Neural cell (in vitro differentiated cells): ENCODE measurements around the gene STPG3. TPM values are rescaled to one million over a fixed set of nuclear protein-coding genes. Genes with fewer than 3 reads are reported as not detected.

Experiments
- H2AFZ ChIP-seq: fragments of 200-600, 300-800 bp; sonication (generic), shearing (Covaris generic); 2 replicates; pipeline ENCODE4 v1.6.0; 2014; ENCODE audit warnings: low read depth, mild to moderate bottlenecking, antibody characterized with exemption, low read length, moderate library complexity
- H3F3A ChIP-seq: fragments of 200-600 bp; shearing (Covaris generic); 2 replicates; pipeline ENCODE4 v1.6.1; 2016; ENCODE audit warnings: mild to moderate bottlenecking, moderate library complexity, mixed read lengths, antibody characterized with exemption, low read length; ENCODE audit not compliant: insufficient read depth, poor library complexity, severe bottlenecking
- H3K27ac ChIP-seq: fragments of 200-600, 300-800 bp; sonication (generic), shearing (Covaris generic); 2 replicates; pipeline ENCODE4 v1.5.1; 2014; ENCODE audit warnings: mild to moderate bottlenecking, low read length, moderate library complexity
- H3K27me3 ChIP-seq: fragments of 300-800, 200-600 bp; sonication (generic), shearing (Covaris generic); 2 replicates; pipeline ENCODE4 v1.6.0; 2014; ENCODE audit warnings: mild to moderate bottlenecking, low read depth, low read length, moderate library complexity; ENCODE audit not compliant: insufficient read depth
- H3K36me3 ChIP-seq: fragments of 300-800, 200-600 bp; sonication (generic), shearing (Covaris generic); 2 replicates; pipeline ENCODE4 v1.5.1; 2014; ENCODE audit warnings: mild to moderate bottlenecking, antibody characterized with exemption, low read length, moderate library complexity; ENCODE audit not compliant: insufficient read depth
- H3K4me2 ChIP-seq: fragments of 300-800, 200-600 bp; sonication (generic), shearing (Covaris generic); 2 replicates; pipeline ENCODE4 v1.6.0; 2014; ENCODE audit warnings: mild to moderate bottlenecking, low read length
- H3K4me3 ChIP-seq: fragments of 300-800, 200-600 bp; sonication (generic), shearing (Covaris generic); 2 replicates; pipeline ENCODE4 v1.5.1; 2014; ENCODE audit warnings: mild to moderate bottlenecking, low read length, moderate library complexity
- H3K79me2 ChIP-seq: fragments of 200-600 bp; shearing (Covaris generic); replicated peaks from 2 replicates; pipeline ENCODE4 v1.6.0; 2014; ENCODE audit warnings: mild to moderate bottlenecking, low read length, moderate library complexity; ENCODE audit not compliant: insufficient read depth
- H3K9ac ChIP-seq: fragments of 300-800, 200-600 bp; sonication (generic), shearing (Covaris generic); 2 replicates; pipeline ENCODE4 v1.6.1; 2016; ENCODE audit warnings: mild to moderate bottlenecking, low read length, mixed read lengths
- H3K9me2 ChIP-seq: fragments of 200-600 bp; shearing (Covaris generic); 2 replicates; pipeline ENCODE4 v1.6.1; 2016; ENCODE audit warnings: mild to moderate bottlenecking, low read length, mixed read lengths; ENCODE audit not compliant: insufficient read depth
- H3K9me3 ChIP-seq: fragments of 200-600, 300-800 bp; sonication (generic), shearing (Covaris generic); 2 replicates; pipeline ENCODE4 v1.6.1; 2016; ENCODE audit warnings: mild to moderate bottlenecking, mixed run types, low read length, moderate library complexity, mixed read lengths
- H4K20me1 ChIP-seq: fragments of 200-600 bp; shearing (Covaris generic); 2 replicates; pipeline ENCODE4 v1.6.1; 2016; ENCODE audit warnings: mild to moderate bottlenecking, mixed run types; ENCODE audit not compliant: insufficient read depth
- CTCF ChIP-seq: fragments of 450-650 bp; IDR thresholded peaks from 2 replicates; pipeline ENCODE4 v1.5.1; 2014; ENCODE audit warnings: antibody characterized with exemption, mild to moderate bottlenecking, moderate library complexity; ENCODE audit not compliant: poor library complexity, severe bottlenecking
- EP300 ChIP-seq: fragments of 450-650 bp; conservative IDR thresholded peaks from 2 replicates; pipeline ENCODE4 v1.6.1; 2014; ENCODE audit warnings: antibody characterized with exemption, mild to moderate bottlenecking, moderate library complexity; ENCODE audit not compliant: poor library complexity, severe bottlenecking
- EZH2 ChIP-seq: fragments of 200-600, 300-800 bp; shearing (Covaris generic), sonication (generic); IDR thresholded peaks from 2 replicates; pipeline ENCODE4 v1.6.1; 2014; ENCODE audit warnings: antibody characterized with exemption, low read length, borderline replicate concordance, mild to moderate bottlenecking; ENCODE audit not compliant: insufficient read depth, poor library complexity, severe bottlenecking
- MXI1 ChIP-seq: fragments of 450-650 bp; conservative IDR thresholded peaks from 2 replicates; pipeline ENCODE4 v1.6.1; 2014; ENCODE audit warnings: antibody characterized with exemption, mild to moderate bottlenecking; ENCODE audit not compliant: poor library complexity, severe bottlenecking
- POLR2AphosphoS5 ChIP-seq: IDR thresholded peaks from 2 replicates; pipeline ENCODE4 v1.6.1; 2012
- RAD21 ChIP-seq: fragments of 450-650 bp; conservative IDR thresholded peaks from 2 replicates; pipeline ENCODE4 v1.6.1; 2014; ENCODE audit warnings: antibody characterized with exemption, mild to moderate bottlenecking, moderate library complexity
- SMC3 ChIP-seq: fragments of 450-650 bp; conservative IDR thresholded peaks from 2 replicates; pipeline ENCODE4 v1.6.1; 2014; ENCODE audit warnings: antibody characterized with exemption, mild to moderate bottlenecking, moderate library complexity; ENCODE audit not compliant: poor library complexity
- TAF1 ChIP-seq: IDR thresholded peaks from 2 replicates; pipeline ENCODE4 v1.6.1; 2012; ENCODE audit warnings: low read depth
- polyA plus RNA-seq: library from polyadenylated mRNA; depleted of rRNA; stranded (reverse); fragments of >200 nt; gene quantifications from 2 replicates; pipeline ENCODE4 v1.2.3, GENCODE V29; 2014
- TF ChIP-seq, protein P1 (sequence below): IDR thresholded peaks from 2 replicates; pipeline ENCODE4 v1.6.1; 2012; ENCODE audit warnings: borderline replicate concordance

Gene STPG3
- polyA plus RNA-seq, 1 donor from 2014 or later, result not detected

DNA sequence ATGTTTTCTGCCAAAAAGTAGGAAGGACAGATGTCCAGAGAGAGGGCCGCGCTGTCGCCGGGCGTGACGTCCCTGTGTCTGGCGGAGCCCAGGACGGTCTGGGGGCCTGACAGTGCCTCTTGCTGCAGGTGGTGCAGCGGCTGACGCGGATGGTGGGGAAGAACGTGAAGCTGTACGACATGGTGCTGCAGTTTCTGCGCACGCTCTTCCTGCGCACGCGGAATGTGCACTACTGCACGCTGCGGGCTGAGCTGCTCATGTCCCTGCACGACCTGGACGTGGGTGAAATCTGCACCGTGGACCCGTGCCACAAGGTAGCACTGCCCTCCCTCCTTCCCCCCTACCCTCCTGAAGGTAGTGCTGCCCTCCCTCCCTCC, 11.8 kb downstream of the STPG3 start:
- no peaks in the 10 kb centered on the region for H3K9me3 ChIP-seq
- H3K9me2 ChIP-seq, result no peaks in the 10 kb centered on the region
- no peaks in the 10 kb centered on the region for H3K27me3 ChIP-seq
- no peaks in the 10 kb centered on the region for H3K79me2 ChIP-seq
- H3K4me3 ChIP-seq, result no peak overlapping the region
- no peak overlapping the region for H2AFZ ChIP-seq
- no peak overlapping the region for H3K9ac ChIP-seq
- no peak overlapping the region for H3K27ac ChIP-seq
- no peak overlapping the region for H3K4me2 ChIP-seq
- H3K36me3 ChIP-seq, result no peaks in the 10 kb centered on the region
- TF ChIP-seq MXI1 (no peak), EZH2 (no peak), TAF1 (no peak), CTCF (no peak), SMC3 (no peak), POLR2AphosphoS5 (no peak), RAD21 (no peak), EP300 (no peak)
- TF ChIP-seq, protein P1, sequence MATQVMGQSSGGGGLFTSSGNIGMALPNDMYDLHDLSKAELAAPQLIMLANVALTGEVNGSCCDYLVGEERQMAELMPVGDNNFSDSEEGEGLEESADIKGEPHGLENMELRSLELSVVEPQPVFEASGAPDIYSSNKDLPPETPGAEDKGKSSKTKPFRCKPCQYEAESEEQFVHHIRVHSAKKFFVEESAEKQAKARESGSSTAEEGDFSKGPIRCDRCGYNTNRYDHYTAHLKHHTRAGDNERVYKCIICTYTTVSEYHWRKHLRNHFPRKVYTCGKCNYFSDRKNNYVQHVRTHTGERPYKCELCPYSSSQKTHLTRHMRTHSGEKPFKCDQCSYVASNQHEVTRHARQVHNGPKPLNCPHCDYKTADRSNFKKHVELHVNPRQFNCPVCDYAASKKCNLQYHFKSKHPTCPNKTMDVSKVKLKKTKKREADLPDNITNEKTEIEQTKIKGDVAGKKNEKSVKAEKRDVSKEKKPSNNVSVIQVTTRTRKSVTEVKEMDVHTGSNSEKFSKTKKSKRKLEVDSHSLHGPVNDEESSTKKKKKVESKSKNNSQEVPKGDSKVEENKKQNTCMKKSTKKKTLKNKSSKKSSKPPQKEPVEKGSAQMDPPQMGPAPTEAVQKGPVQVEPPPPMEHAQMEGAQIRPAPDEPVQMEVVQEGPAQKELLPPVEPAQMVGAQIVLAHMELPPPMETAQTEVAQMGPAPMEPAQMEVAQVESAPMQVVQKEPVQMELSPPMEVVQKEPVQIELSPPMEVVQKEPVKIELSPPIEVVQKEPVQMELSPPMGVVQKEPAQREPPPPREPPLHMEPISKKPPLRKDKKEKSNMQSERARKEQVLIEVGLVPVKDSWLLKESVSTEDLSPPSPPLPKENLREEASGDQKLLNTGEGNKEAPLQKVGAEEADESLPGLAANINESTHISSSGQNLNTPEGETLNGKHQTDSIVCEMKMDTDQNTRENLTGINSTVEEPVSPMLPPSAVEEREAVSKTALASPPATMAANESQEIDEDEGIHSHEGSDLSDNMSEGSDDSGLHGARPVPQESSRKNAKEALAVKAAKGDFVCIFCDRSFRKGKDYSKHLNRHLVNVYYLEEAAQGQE, result no peak
- H4K20me1 ChIP-seq, result no peaks in the 10 kb centered on the region
- H3F3A ChIP-seq, result no peaks in the 10 kb centered on the region

GRCh38 chr9:137263506-137263905, 12.4 kb downstream of the STPG3 start:
- H2AFZ ChIP-seq, result no peak overlapping the region
- H3K9me2 ChIP-seq, result no peaks in the 10 kb centered on the region
- no peaks in the 10 kb centered on the region for H3K36me3 ChIP-seq
- no peaks in the 10 kb centered on the region for H3K27me3 ChIP-seq
- H3F3A ChIP-seq, result no peaks in the 10 kb centered on the region
- no peak overlapping the region for H3K9ac ChIP-seq
- H3K9me3 ChIP-seq, result no peaks in the 10 kb centered on the region
- H3K4me3 ChIP-seq, result no peak overlapping the region
- H4K20me1 ChIP-seq, result no peaks in the 10 kb centered on the region
- TF ChIP-seq, protein P1, result no peak
- H3K27ac ChIP-seq, result no peak overlapping the region
- no peaks in the 10 kb centered on the region for H3K79me2 ChIP-seq
- no peak overlapping the region for H3K4me2 ChIP-seq
